Cardiac muscle cell (in vitro differentiated cells and primary cell): ENCODE data around the gene IFNGR1. TPM values are rescaled to one million over a fixed set of nuclear protein-coding genes. Genes with fewer than 3 reads are reported as not detected.
A peak's percentile ranks its signal among the peaks of the same experiment; 100 is the strongest.

ENCODE experiments used
- DNase-seq, 2 donors: peaks; one replicate each; pipeline versions ENCODE4 v3.0.0 to v3.0.0-alpha.2; 2010 to 2017; ENCODE audit warnings: low read depth in 1 of 2, low spot score in 1 of 2
- H3K27ac ChIP-seq: fragments of 200-600 bp; sonication (generic); 2 replicates; pipeline ENCODE4 v1.5.1; 2016
- H3K27me3 ChIP-seq: fragments of 200-600 bp; sonication (generic); 2 replicates; pipeline ENCODE4 v1.6.0; 2016; ENCODE audit warnings: control low read depth
- H3K36me3 ChIP-seq: fragments of 200-600 bp; sonication (generic); 2 replicates; pipeline ENCODE4 v1.5.1; 2016; ENCODE audit warnings: control low read depth
- H3K4me1 ChIP-seq: fragments of 200-600 bp; sonication (generic); 2 replicates; pipeline ENCODE4 v1.8.1; 2017; ENCODE audit warnings: low read depth, mild to moderate bottlenecking, mixed run types
- H3K4me3 ChIP-seq: fragments of 200-600 bp; sonication (generic); 2 replicates; pipeline ENCODE4 v1.5.1; 2016; ENCODE audit warnings: mild to moderate bottlenecking
- H3K9me3 ChIP-seq: fragments of 200-600 bp; sonication (generic); 2 replicates; pipeline ENCODE4 v1.5.1; 2017; ENCODE audit warnings: low read depth, mild to moderate bottlenecking, control low read depth
- polyA plus RNA-seq: library from polyadenylated mRNA; unstranded; fragments of >200 nt; fragmentation: Nextera tagmentation; extraction: Ambion mirVana; gene quantifications from 2 replicates; pipeline ENCODE4 v1.2.1, GENCODE V29; 2016
- total RNA-seq: library from RNA; depleted of rRNA; stranded (reverse); fragments of >200 nt; gene quantifications from 2 replicates; pipeline ENCODE4 v1.2.3, GENCODE V29; 2016
- TF ChIP-seq, protein P1 (sequence below): IDR thresholded peaks from 2 replicates; pipeline ENCODE4 v1.5.1; 2012; ENCODE audit warnings: low read depth, mild to moderate bottlenecking, low read length

IFNGR1 gene
- total and polyA plus RNA-seq, 2 experiments from 2014 or later, result 23.2 to 36.9 TPM

DNA sequence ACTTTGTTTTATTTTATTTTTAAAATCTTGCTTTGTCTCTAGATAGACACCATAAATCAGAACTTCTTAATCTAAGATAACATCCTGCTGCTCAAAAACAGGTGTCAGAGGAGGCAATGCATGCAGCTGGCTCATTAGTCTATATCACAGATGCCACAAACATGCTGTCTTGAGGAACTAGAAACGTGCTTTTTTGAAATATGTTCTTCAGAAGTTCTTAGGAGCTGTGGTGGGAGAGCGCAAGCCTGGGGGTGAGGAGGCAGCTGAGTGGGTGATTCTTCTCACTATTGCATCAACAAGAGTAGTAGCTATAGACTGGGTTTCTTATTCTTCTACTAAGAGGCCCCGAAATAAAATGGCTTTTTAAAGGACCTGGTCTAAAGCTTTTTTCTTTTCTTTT is 69.1 kb downstream of the IFNGR1 start:
- Histone ChIP-seq H3K9me3 (no peaks in the 10 kb centered on the region), H3K27ac (no peak overlapping the region), H3K4me1 (no peaks in the 10 kb centered on the region), H3K4me3 (no peak overlapping the region), H3K36me3 (no peaks in the 10 kb centered on the region), H3K27me3 (no peaks in the 10 kb centered on the region)
- no peak for DNase-seq
- TF ChIP-seq, protein P1, sequence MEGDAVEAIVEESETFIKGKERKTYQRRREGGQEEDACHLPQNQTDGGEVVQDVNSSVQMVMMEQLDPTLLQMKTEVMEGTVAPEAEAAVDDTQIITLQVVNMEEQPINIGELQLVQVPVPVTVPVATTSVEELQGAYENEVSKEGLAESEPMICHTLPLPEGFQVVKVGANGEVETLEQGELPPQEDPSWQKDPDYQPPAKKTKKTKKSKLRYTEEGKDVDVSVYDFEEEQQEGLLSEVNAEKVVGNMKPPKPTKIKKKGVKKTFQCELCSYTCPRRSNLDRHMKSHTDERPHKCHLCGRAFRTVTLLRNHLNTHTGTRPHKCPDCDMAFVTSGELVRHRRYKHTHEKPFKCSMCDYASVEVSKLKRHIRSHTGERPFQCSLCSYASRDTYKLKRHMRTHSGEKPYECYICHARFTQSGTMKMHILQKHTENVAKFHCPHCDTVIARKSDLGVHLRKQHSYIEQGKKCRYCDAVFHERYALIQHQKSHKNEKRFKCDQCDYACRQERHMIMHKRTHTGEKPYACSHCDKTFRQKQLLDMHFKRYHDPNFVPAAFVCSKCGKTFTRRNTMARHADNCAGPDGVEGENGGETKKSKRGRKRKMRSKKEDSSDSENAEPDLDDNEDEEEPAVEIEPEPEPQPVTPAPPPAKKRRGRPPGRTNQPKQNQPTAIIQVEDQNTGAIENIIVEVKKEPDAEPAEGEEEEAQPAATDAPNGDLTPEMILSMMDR, result no peak

GRCh38 chr6:137149035-137149393 is 70.2 kb downstream of the IFNGR1 start:
- TF ChIP-seq, protein P1, result no peak
- H3K36me3 ChIP-seq, result no peaks in the 10 kb centered on the region
- H3K4me1 ChIP-seq, result no peaks in the 10 kb centered on the region
- no peaks in the 10 kb centered on the region for H3K9me3 ChIP-seq
- no peaks in the 10 kb centered on the region for H3K27me3 ChIP-seq
- no peak overlapping the region for H3K27ac ChIP-seq
- no peak overlapping the region for H3K4me3 ChIP-seq
- peak in 1 of 2 donors; percentile 2 for DNase-seq

- H3K4me1 ChIP-seq, result no peaks in the 10 kb centered on the region
- H3K27me3 ChIP-seq, result no peaks in the 10 kb centered on the region
- TF ChIP-seq, protein P1, result no peak
- no peaks in the 10 kb centered on the region for H3K9me3 ChIP-seq
- no peak overlapping the region for H3K27ac ChIP-seq
- no peak overlapping the region for H3K4me3 ChIP-seq
- H3K36me3 ChIP-seq, result no peaks in the 10 kb centered on the region
- peak in 1 of 2 donors; percentile 57 for DNase-seq
Measured at GRCh38 chr6:137148306-137149034, 70.7 kb downstream of the IFNGR1 start.

Other genes with a start within 250 kb of the IFNGR1 start
- 0.71 and 0.99 TPM in 2 replicates for gene IL20RA, start 174.4 kb downstream of the IFNGR1 start, total RNA-seq
- 0.86 and 3.5 TPM in 2 replicates for gene IL20RA, start 174.4 kb downstream of the IFNGR1 start, polyA plus RNA-seq
- gene IL22RA2, start 45.7 kb downstream of the IFNGR1 start, total RNA-seq, result not detected in 2 replicates
- gene IL22RA2, start 45.7 kb downstream of the IFNGR1 start, polyA plus RNA-seq, result not detected in 2 replicates